SKM-1 treated with dmso at 0.1 percent for 144 hours (cell line): ENCODE data around the gene XKR3.
"Not testable (repeated sequence)": the region's sequence is repeated elsewhere in the genome, so short reads cannot be mapped to it uniquely, and the experiment has no call there.

Experiments
- DNase-seq: peaks from one replicate; lab custom pipeline; 2025; ENCODE audit not compliant: unreplicated experiment; lab: John Stamatoyannopoulos, UW

XKR3 gene

GRCh38 chr22:16806401-16806800, 18.8 kb downstream of the XKR3 start:
- no peak for DNase-seq

- no peak for DNase-seq
Measured at GRCh38 chr22:16804882-16805281, 20.3 kb downstream of the XKR3 start.

DNA sequence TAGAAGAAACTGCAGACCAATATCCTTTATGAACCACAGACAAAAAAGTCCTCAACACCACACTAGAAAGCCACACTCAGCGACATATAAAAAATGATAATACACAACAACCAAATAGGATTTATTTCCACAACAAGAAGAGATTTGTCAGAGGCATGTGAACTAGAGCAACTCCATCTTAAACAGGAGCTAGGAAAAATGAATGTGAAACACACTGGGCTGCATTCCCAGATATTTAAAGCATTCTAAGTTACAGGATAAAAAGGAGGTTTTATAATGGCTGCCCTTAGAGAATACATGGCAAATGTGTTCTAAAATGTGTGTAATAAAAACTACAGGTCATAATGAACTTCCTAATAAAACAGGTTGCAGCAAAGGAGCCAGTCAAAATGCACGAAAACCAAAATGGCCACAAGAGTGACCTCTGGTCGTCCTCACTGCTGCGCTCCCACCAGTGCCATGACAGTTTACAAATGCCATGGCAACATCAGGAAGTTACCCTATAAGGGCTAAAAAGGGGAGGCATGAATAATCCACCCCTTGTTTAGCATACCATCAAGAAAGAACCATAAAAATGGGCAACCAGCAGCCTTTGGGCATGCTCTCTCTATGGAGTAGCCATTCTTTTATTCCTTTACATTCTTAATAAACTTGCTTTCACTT, 21.8 kb downstream of the XKR3 start:
- no peak for DNase-seq

DNA sequence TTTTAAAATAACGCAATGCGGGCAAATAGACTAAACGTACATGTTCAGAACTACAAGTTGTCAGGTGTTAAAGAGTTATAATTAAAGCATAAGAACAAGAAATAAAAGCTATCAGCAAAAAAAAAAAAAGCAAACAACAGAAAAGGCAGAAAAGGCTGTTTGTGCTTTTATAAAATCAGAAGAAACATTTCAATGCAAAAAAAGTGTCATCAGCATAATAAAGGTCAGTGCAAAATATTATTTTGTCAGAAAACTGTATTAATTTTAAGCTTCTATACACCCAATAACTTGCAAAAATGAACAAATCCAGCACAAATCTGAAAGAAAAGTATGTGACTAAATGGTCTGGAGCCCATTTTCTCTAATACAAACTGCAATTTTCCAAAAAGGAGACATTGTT, 23.6 kb downstream of the XKR3 start:
- no peak for DNase-seq

DNA sequence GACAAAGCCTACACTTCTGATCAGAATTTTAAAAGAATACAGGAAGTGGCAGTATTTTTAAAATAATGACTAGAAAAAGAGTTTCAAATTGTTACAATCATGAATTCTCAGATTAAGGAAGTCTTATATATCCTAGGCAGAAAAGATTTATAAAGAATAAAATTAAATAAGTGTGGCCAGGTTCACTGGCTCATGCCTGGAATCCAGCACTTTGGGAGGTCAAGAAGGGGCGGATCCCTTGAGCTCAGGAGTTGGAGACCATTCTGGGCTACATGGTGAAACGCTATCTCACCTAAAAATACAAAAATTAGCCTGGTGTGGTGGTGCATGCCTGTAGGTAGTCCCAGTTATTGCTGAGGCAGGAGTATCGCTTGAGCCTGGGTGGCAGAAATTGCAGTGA, 24.1 kb downstream of the XKR3 start:
- no peak for DNase-seq

- DNase-seq: no peak
Measured at GRCh38 chr22:16800358-16800757, 24.9 kb downstream of the XKR3 start.

DNA sequence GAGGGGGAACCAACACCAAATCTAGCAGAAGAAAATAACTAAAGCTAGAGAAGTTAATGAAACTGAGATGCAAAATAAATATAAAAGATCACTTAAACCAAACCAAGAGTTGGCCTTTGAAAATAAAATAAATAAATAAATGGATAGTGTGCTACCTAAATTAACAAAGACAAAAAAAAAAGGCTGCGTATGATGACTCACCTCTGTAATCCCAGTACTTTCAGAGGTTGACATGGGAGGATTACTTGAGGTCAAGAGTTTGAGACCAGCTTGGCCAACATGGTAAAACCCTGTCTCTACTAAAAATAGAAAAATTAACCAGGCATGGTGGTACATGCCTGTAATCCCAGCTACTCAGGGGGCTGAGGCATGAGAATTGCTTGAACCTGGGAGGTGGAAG, 29.7 kb downstream of the XKR3 start:
- not testable (repeated sequence) for DNase-seq

DNA sequence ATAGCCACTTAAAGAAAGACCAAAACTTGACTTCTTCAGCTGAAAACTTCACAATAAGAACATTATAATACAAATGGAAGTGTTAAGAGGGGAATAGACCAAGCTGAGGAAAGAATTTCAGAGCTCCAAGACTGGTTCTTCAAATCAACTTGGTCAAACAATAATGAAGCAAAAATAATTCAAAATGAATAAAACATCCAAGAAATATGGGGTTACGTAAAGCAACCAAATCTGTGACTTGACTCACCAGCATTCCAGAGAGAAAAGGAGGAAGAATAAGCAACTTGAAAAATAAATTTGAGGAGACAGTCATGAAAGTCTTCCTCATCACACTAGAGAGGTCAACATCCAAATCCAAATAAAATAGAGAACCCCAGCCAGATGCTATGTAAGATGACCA, 31.4 kb downstream of the XKR3 start:
- DNase-seq: no peak

GRCh38 chr22:16789860-16790493, 35.2 kb downstream of the XKR3 start:
- DNase-seq: no peak

DNA sequence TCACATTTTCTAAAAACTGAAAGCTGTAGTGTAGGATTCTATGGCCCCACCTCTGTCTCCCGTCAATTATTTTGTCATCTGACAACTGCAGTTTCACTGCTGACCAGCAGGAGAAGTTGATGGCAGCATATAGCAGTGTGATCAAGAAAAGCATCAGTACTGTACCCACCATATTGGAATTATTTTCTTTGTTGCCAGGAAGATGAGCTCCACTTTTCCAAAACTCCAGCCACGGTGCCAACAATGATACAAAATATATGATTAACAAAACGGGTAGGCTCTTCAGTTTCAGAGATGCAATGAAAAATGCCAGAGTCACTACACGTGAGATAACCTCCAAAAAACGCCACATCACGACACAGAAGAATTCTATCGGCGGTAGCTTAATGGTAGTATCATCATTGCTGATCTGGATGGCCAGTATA, 41.3 kb downstream of the XKR3 start:
- DNase-seq: no peak

- no peak for DNase-seq
Measured at GRCh38 chr22:16783453-16783852, 41.8 kb downstream of the XKR3 start.

- no peak for DNase-seq
Measured at GRCh38 chr22:16781764-16782329, 43.4 kb downstream of the XKR3 start.

DNA sequence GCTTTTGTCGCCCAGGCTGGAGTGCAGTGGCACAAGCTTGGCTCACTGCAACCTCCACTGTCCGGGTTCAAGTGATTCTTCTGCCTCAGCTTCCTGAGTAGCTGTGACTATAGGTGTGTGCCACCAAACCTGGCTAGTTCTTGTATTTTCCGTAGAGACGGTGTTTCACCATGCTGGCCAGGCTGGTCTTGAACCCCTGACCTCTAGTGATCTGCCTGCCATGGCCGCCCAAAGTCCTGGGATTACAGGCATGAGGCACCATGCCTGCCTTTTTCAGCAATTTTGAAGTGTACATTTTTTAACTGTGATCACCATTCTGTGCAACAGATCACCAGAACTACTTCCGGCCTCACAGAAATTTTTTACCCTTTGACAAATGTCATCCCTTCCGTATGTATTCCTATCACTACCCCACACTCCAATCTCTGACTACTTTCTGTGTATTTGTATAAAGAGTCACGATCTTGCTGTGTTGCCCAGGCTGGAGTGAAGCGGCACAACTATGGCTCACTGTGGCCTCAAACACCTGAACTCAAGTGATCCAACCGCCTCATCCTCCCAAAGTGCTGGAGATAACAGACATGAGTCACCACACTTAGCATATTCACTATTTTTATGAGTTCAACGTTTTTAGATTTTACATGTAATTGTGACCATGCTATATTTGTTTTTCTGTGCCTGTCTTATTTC, 44.0 kb downstream of the XKR3 start:
- DNase-seq: no peak

DNA sequence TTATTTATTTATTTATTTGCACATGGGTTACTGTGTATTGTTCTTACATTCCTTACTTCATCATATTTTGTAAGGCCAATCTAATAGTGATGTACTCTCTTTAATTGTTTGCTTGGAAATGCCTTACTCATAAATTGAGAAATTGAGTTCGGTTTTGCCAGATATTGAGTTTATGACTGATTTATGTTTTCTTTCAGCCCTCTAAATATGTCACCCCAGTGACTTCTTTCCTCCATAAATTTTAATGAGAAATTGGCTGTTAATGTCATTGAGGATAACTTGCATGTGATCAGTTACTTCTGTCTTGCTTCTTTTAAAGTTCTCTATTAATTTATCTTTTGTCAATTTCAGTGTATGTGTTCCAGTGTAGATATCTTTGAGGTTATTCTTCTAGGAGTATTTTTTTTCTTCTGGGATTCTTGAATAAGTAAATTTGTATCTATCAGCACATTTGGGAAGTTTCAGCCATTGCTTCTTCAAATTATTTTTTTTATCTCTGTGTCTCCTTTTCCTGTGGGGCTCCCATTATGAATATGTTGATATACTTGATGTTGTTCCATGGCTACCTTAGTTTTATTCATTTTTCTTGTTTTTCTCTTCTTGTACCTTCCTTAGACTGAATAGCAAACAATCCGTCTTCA, 47.8 kb downstream of the XKR3 start:
- DNase-seq: no peak

DNA sequence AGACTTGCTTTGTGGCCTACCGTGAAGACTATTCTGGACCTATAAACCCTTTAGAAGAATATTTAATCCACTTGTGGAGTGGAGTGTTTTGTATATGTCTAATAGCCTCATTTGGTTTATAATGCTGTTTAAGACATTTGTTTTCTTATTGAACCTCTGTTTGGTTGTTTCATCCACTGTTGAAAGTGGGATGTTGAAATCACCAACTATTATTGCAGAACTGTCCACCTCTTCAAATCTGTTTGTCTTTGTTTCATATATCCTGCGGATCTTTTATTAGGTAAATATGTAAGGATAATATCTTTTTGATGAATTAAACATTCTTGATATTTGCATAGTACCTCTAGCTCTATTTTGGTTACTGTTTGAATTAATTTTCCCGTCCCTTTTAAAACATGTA, 49.1 kb downstream of the XKR3 start:
- peak; percentile 9 for DNase-seq

GRCh38 chr22:16774911-16775500, 50.2 kb downstream of the XKR3 start:
- DNase-seq: peak; percentile 61

DNA sequence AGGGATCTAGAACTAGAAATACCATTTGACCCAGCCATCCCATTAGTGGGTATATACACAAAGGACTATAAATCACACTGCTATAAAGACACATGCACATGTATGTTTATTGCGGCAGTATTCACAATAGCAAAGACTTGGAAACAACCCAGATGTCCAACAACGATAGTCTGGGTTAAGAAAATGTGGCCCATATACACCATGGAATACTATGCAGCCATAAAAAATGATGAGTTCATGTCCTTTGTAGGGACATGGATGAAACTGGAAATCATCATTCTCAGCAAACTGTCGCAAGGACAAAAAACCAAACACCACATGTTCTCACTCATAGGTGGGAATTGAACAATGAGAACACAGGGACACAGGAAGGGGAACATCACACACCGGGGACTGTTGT, 53.6 kb downstream of the XKR3 start:
- not testable (repeated sequence) for DNase-seq

DNA sequence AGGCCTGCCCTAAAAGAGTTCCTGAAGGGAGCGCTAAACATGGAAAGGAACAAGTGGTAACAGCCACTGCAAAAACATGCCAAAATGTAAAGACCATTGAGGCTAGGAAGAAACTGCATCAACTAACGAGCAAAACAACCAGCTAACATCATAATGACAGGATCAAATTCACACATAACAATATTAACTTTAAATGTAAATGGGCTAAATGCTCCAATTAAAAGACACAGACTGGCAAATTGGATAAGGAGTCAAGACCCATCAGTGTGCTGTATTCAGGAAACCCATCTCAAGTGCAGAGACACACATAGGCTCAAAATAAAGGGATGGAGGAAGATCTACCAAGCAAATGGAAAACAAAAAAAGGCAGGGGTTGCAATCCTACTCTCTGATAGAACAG, 57.3 kb downstream of the XKR3 start:
- not testable (repeated sequence) for DNase-seq

DNA sequence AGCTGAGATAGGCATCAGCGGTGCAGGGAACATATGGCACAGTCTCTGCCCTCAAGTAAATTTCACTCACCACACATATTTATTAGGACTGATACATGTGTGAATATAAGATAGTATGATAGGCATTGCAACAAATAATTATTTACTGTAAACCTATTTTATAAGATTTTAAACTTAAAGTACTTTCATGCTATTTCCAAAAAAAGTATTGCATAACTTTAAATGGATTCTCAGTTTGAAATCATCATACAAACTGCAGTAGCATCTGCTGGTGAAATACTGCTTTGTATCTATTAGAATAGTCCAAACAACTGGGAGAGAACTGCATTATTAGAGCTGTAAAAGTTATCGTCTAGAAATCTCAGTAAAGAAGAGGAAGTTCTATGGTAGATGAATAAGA, 63.0 kb downstream of the XKR3 start:
- DNase-seq: not testable (repeated sequence)

GRCh38 chr22:16760416-16760815, 64.8 kb downstream of the XKR3 start:
- not testable (repeated sequence) for DNase-seq

- DNase-seq: not testable (repeated sequence)
Measured at GRCh38 chr22:16749282-16749681, 75.9 kb downstream of the XKR3 start.
